ENCODE data around the gene MAPKAPK2.
"Not testable (repeated sequence)": the region's sequence is repeated elsewhere in the genome, so short reads cannot be mapped to it uniquely, and the experiment has no call there.

Gene MAPKAPK2

DNA sequence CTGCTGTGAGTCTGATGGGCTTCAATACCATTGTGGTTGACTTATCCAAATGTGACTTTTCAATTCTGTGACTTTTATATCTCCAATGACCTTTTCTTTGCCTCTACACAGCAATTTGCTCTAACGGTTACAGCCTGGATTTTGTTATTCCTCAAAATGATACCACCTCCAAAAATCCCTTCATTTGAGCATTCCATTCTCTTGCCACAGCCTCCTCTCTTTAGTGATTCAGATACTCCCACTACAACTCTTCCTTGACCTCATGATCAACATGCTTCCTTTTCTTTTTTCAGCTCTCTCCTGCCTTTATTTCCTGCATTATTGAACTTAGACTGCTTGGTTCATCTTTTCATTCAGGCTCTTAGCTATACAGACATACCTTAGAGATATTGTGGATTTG is 69.3 kb downstream of the MAPKAPK2 start:
- H3K36me3 ChIP-seq = no peaks in the 10 kb centered on the region
- TF ChIP-seq CTCF (IDR thresholded peaks at IDR 0.05; ENCODE audit: low read depth, low read length) = no peak
- H3K27me3 ChIP-seq (ENCODE audit: insufficient read depth, low read depth, severe bottlenecking) = peaks cover 50% of the 10 kb centered on the region
- DNase-seq = no peak
- no peak overlapping the region for H3K27ac ChIP-seq
- H3K4me3 ChIP-seq (ENCODE audit: low read depth, low read length) = no peak overlapping the region
- peaks cover 16% of the 10 kb centered on the region for H3K9me3 ChIP-seq (ENCODE audit: severe bottlenecking)

DNA sequence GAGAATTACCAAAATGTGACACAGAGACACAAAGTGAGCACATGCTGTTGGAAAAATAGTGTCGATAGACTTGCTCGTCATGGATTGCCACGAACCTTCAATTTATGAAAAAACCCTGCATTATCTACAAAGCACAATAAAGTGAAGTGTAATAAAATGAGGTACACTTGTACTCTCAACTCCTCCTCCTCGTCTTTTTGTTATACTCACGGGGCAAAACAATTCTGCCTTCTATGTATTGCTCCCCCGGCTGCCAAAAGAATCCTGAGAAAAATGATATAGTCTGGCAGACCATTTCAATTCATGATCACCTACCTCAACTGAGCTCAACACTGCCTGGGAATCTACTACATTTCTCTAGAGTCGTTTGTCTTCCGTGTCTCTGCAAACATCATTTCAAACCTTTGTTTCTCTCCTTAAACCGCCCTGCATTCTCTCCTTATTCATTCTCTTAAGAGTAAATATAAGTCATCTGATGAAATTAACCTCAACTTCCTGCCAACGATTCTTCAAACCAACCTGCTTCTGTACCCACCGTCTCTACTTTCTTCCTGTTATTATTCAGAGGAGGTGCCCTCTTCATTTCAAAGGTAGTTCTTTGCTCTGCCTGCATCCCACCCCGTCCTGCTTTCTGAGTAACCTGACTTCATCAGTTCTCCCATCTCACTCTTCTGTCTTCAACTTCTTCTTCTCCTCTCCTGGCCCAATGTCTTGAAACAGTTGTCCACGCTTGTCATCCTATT is 73.0 kb downstream of the MAPKAPK2 start:
- Histone ChIP-seq H3K27me3 (ENCODE audit: insufficient read depth, low read depth, severe bottlenecking) (peaks cover 81% of the 10 kb centered on the region), H3K27ac (no peak overlapping the region), H3K9me3 (ENCODE audit: severe bottlenecking) (peaks cover 16% of the 10 kb centered on the region), H3K4me3 (ENCODE audit: low read depth, low read length) (no peak overlapping the region), H3K36me3 (no peaks in the 10 kb centered on the region)
- no peak for DNase-seq
- no peak for TF ChIP-seq CTCF (IDR thresholded peaks at IDR 0.05; ENCODE audit: low read depth, low read length)

DNA sequence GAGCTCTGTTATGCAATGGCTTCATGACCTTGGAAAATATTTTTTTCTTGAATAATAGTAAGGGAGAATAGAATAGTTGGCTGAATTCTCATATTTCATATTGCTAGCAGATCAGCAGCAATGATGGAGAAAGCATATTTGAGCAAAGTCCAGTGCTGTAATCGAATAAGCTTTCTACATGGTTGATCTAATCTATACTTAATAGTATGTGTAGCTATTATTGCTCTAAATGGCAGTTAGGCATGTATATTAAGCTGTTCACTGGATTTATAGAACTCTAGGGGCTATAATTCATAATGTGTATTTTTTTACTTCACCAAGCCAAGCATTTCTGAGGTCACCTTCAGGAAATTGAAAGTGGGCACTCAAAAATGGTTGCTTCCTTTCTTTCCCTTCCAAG is 75.9 kb downstream of the MAPKAPK2 start:
- peaks cover 90% of the 10 kb centered on the region for H3K27me3 ChIP-seq (ENCODE audit: insufficient read depth, low read depth, severe bottlenecking)
- H3K36me3 ChIP-seq = no peaks in the 10 kb centered on the region
- no peak for TF ChIP-seq CTCF (IDR thresholded peaks at IDR 0.05; ENCODE audit: low read depth, low read length)
- peaks cover 20% of the 10 kb centered on the region for H3K9me3 ChIP-seq (ENCODE audit: severe bottlenecking)
- DNase-seq = no peak
- no peak overlapping the region for H3K4me3 ChIP-seq (ENCODE audit: low read depth, low read length)
- no peak overlapping the region for H3K27ac ChIP-seq

- TF ChIP-seq CTCF (IDR thresholded peaks at IDR 0.05; ENCODE audit: low read depth, low read length) = peak; percentile 36
- no peak for DNase-seq
- peaks cover 20% of the 10 kb centered on the region for H3K9me3 ChIP-seq (ENCODE audit: severe bottlenecking)
- H3K27me3 ChIP-seq (ENCODE audit: insufficient read depth, low read depth, severe bottlenecking) = peaks cover 90% of the 10 kb centered on the region
- no peak overlapping the region for H3K4me3 ChIP-seq (ENCODE audit: low read depth, low read length)
- H3K36me3 ChIP-seq = no peaks in the 10 kb centered on the region
- H3K27ac ChIP-seq = no peak overlapping the region
Observed at GRCh38 chr1:206761159-206761768, 76.6 kb downstream of the MAPKAPK2 start.

DNA sequence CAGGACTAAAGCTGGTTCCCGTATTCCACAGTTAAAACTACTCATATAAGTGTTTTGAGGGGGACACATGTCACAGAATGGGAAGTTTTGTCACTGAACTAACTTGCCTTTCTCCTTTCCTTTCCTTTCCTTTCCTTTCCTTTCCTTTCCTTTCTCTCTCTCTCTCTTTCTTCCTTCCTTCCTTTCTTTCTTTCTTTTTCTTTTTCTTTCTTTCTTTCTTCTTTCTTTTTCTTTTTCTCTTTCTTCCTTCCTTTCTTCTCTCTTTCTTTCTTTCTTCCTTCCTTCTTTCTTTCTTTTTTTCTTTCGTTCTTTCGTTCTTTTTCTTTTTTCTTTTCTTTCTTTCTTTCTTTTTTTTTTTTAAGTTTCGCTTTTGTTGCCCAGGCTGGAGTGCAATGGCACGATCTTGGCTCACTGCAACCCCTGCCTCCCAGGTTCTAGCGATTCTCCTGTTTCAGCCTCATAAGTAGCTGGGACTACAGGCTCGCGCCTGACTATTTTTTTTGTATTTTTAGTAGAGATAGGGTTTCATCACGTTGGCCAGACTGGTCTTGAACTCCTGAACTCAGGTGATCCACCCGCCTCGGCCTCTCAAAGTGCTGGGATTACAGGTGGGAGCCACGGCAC is 78.1 kb downstream of the MAPKAPK2 start:
- Histone ChIP-seq H3K27me3 (ENCODE audit: insufficient read depth, low read depth, severe bottlenecking) (peaks cover 93% of the 10 kb centered on the region), H3K9me3 (ENCODE audit: severe bottlenecking) (peaks cover 27% of the 10 kb centered on the region)
- H3K36me3 ChIP-seq; DNase-seq; H3K4me3 ChIP-seq (ENCODE audit: low read depth, low read length); H3K27ac ChIP-seq: not testable (repeated sequence)

- peaks cover 93% of the 10 kb centered on the region for H3K27me3 ChIP-seq (ENCODE audit: insufficient read depth, low read depth, severe bottlenecking)
- not testable (repeated sequence) for DNase-seq; H3K27ac ChIP-seq; H3K36me3 ChIP-seq; H3K4me3 ChIP-seq (ENCODE audit: low read depth, low read length)
- peaks cover 20% of the 10 kb centered on the region for H3K9me3 ChIP-seq (ENCODE audit: severe bottlenecking)
Observed at GRCh38 chr1:206765771-206766170, 81.1 kb downstream of the MAPKAPK2 start.
